Measurements from ENCODE around the gene LAMA4. TPM values are rescaled to one million over a fixed set of nuclear protein-coding genes. Genes with fewer than 3 reads are reported as not detected.

Gene LAMA4
- total RNA-seq, 2 experiments from 2014 or later: not detected

- CTCF ChIA-PET: no interaction called here
- POLR2A ChIA-PET: no interaction called here
Observed at GRCh38 chr6:112243861-112244827, 10.2 kb downstream of the LAMA4 start.

GRCh38 chr6:112241820-112242429 is 12.4 kb downstream of the LAMA4 start:
- ChIA-PET POLR2A (no interaction called here), CTCF (no interaction called here)

GRCh38 chr6:112237595-112237994 is 16.8 kb downstream of the LAMA4 start:
- POLR2A ChIA-PET: no interaction called here
- CTCF ChIA-PET: no interaction called here

- ChIA-PET POLR2A (no interaction called here), CTCF (no interaction called here)
Observed at GRCh38 chr6:112237066-112237465, 17.3 kb downstream of the LAMA4 start.

GRCh38 chr6:112235956-112236355 is 18.4 kb downstream of the LAMA4 start:
- ChIA-PET CTCF (no interaction called here), POLR2A (no interaction called here)

GRCh38 chr6:112234601-112235000 is 19.8 kb downstream of the LAMA4 start:
- CTCF ChIA-PET: no interaction called here

GRCh38 chr6:112233847-112234246 is 20.5 kb downstream of the LAMA4 start:
- CTCF ChIA-PET: no interaction called here

More at GRCh38 chr6:112234601-112235000, 19.8 kb downstream of the LAMA4 start:
- POLR2A ChIA-PET: no interaction called here

GRCh38 chr6:112232845-112233256 is 21.5 kb downstream of the LAMA4 start:
- POLR2A ChIA-PET: no interaction called here
- CTCF ChIA-PET: no interaction called here

More at GRCh38 chr6:112233847-112234246, 20.5 kb downstream of the LAMA4 start:
- POLR2A ChIA-PET: no interaction called here

GRCh38 chr6:112231594-112232060 is 22.7 kb downstream of the LAMA4 start:
- ChIA-PET POLR2A (no interaction called here), CTCF (no interaction called here)

- ChIA-PET CTCF (no interaction called here), POLR2A (no interaction called here)
Observed at GRCh38 chr6:112231164-112231563, 23.2 kb downstream of the LAMA4 start.

- CTCF ChIA-PET: interaction anchor here (0.6 kb wide), 1 partner anchor 1389 kb away, joined by 3 read pairs; no protein-coding TSS in a partner anchor
- POLR2A ChIA-PET: no interaction called here
Observed at GRCh38 chr6:112228480-112229332, 25.7 kb downstream of the LAMA4 start.

GRCh38 chr6:112227992-112228391 is 26.4 kb downstream of the LAMA4 start:
- ChIA-PET CTCF (interaction anchor here (0.6 kb wide), 1 partner anchor 1389 kb away, joined by 3 read pairs; no protein-coding TSS in a partner anchor), POLR2A (no interaction called here)

- POLR2A ChIA-PET: no interaction called here
- CTCF ChIA-PET: no interaction called here
Observed at GRCh38 chr6:112227411-112227810, 27.0 kb downstream of the LAMA4 start.

GRCh38 chr6:112225691-112226090 is 28.7 kb downstream of the LAMA4 start:
- ChIA-PET CTCF (no interaction called here), POLR2A (no interaction called here)

- CTCF ChIA-PET: no interaction called here
- POLR2A ChIA-PET: no interaction called here
Observed at GRCh38 chr6:112224088-112224487, 30.3 kb downstream of the LAMA4 start.

GRCh38 chr6:112223070-112223861 is 31.1 kb downstream of the LAMA4 start:
- POLR2A ChIA-PET: no interaction called here
- CTCF ChIA-PET: no interaction called here

GRCh38 chr6:112221981-112222852 is 32.1 kb downstream of the LAMA4 start:
- ChIA-PET CTCF (no interaction called here), POLR2A (no interaction called here)

- ChIA-PET POLR2A (no interaction called here), CTCF (no interaction called here)
Observed at GRCh38 chr6:112221561-112221960, 32.8 kb downstream of the LAMA4 start.

- CTCF ChIA-PET: no interaction called here
- POLR2A ChIA-PET: no interaction called here
Observed at GRCh38 chr6:112218563-112218962, 35.8 kb downstream of the LAMA4 start.

Measured in activated CD8-positive, alpha-beta memory T cell treated with anti-CD3 and anti-CD28 coated beads for 36 hours (primary cell).